Thyroid gland (tissue), 4 donors: ENCODE measurements around the gene FARS2. TPM values are rescaled to one million over a fixed set of nuclear protein-coding genes. Genes with fewer than 3 reads are reported as not detected.

ENCODE experiments used
- DNase-seq, 2 donors: peaks; one replicate each; pipeline ENCODE4 v3.0.0-alpha.2; 2019
- H3K27ac ChIP-seq, 3 donors: fragments of 200-600 bp; sonication (generic); 1 replicate in 2 of 3; 2 replicates in 1 of 3; pipeline ENCODE4 v1.5.1; 2016 to 2019; ENCODE audit warnings: mild to moderate bottlenecking in 1 of 3, moderate library complexity in 1 of 3
- H3K27me3 ChIP-seq: fragments of 200-600 bp; sonication (generic); one replicate; pipeline ENCODE4 v1.5.1; 2019
- H3K36me3 ChIP-seq, 2 donors: fragments of 200-600 bp; sonication (generic); one replicate each; pipeline ENCODE4 v1.5.1; 2016 to 2019
- H3K4me1 ChIP-seq, 2 donors: fragments of 200-600 bp; sonication (generic); one replicate each; pipeline ENCODE4 v1.5.1; 2017 to 2019
- H3K4me3 ChIP-seq, 3 donors: fragments of 200-600 bp; sonication (generic); replicated peaks in 1 of 3; 1 replicate in 2 of 3; 2 replicates in 1 of 3; pipeline ENCODE4 v1.5.1; 2016; ENCODE audit warnings: mild to moderate bottlenecking in 1 of 3
- H3K9me3 ChIP-seq: fragments of 200-600 bp; sonication (generic); one replicate; pipeline ENCODE4 v1.5.1; 2017
- CTCF ChIP-seq, 6 experiments: fragments of 200-600 bp in 3 of 6; fragments of 450-650 bp in 3 of 6; sonication (generic) in 3 of 6; IDR thresholded peaks; one replicate each; pipeline ENCODE4 v1.5.1; 2016 to 2019; ENCODE audit warnings: antibody characterized with exemption in 6 of 6, mild to moderate bottlenecking in 2 of 6, inconsistent platforms in 1 of 6, moderate library complexity in 1 of 6
- POLR2A ChIP-seq, 2 donors: fragments of 450-650 bp; IDR thresholded peaks; one replicate each; pipeline ENCODE4 v1.6.1; 2017; ENCODE audit warnings: antibody characterized with exemption in 2 of 2, mild to moderate bottlenecking in 2 of 2, moderate library complexity in 1 of 2
- WGBS, 2 donors: methylation state at CpG; one replicate each; pipeline ENCODE4 v1.1.5; 2017; 5-methylcytosine and 5-hydroxymethylcytosine counted together
- intact Hi-C: fragments of 100-400 bp; cut with DNase I; formaldehyde crosslinking; loops from one replicate; pipeline ENCODE4 v1.15.1; 2023
- total RNA-seq, 4 donors: library from RNA; depleted of rRNA; stranded (reverse); fragments of >200 nt; gene quantifications; one replicate each; pipeline ENCODE4 v1.2.3, GENCODE V29; 2016

FARS2 gene
- total RNA-seq, 4 donors from 2014 or later = 27.4 to 47.1 (median 34.2) TPM

DNA sequence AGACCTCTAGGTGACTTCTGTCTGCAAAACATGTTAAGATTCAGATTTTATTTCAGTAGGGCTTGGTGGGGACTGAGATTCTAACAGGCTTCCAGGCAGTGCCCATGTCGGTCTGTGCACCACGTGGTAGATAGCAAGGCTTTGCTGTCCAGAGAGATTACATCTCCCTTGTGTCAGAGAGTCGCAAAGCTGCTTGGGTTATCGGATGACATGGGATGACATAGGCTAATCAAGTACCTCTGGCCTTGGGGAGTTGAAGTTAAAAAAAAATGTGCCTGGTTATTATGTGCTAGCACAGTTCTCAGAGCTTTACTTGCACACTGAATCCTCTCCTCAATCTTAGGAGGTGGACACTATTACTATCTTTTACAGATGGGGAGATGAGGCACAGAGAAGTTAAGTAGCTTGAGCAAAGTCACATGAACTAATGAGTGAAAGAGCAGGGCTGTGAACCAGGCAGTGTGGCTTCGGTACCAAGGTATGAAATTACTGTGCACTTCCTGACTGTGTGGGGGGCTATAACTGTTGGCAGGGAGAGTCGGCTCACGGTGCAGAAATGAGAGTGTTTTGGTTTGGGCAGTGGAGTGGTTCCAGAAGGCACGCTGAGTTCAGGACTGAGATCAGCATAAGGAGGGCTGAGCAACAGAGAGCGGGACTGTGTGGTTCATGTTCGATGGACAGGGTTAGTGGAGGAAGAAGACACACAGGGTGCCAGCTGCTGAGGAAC is 41.1 kb downstream of the FARS2 start:
- no peaks in the 10 kb centered on the region for H3K36me3 ChIP-seq
- H3K27me3 ChIP-seq = no peaks in the 10 kb centered on the region
- no peak overlapping the region for H3K4me3 ChIP-seq
- peak; percentile 80 to 83 for DNase-seq
- H3K9me3 ChIP-seq = no peaks in the 10 kb centered on the region
- 45 to 49% methylated on average over 10 of the region's 10 CpGs for WGBS, 2 donors
- TF ChIP-seq CTCF (IDR thresholded peaks at IDR 0.05) = no peak
- TF ChIP-seq POLR2A (IDR thresholded peaks at IDR 0.05) = no peak
- intact Hi-C loops = loop anchor here (10.0 kb wide), 1 partner anchor 88 kb away; no protein-coding TSS in a partner anchor
- peaks cover 14 to 19% of the 10 kb centered on the region in 2 donors for H3K4me1 ChIP-seq
- peak overlapping the region; percentile 34 to 62 (median 54) for H3K27ac ChIP-seq

- DNase-seq = peak; percentile 87
- intact Hi-C loops = loop anchor here (10.0 kb wide), 1 partner anchor 88 kb away; no protein-coding TSS in a partner anchor
Measured at GRCh38 chr6:5302995-5303622, 41.8 kb downstream of the FARS2 start.

DNA sequence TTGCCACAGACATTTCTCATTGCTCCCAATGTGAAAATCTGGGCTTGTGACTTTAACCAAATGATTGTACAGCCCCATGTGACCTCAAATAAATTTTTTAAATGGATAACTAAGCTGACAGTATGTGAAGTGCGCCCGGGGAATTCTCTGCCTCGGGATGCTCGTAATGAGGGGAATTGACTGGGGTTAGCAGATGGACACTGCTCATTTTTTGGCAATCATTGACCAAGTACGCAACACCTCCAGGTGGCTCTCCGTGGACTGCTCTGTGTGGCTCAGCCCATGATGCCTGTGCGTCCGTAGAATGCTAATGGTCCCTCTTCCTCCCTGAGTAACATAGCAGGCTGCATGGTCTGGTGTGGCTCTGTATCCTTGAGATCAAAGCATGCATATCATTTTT is 42.4 kb downstream of the FARS2 start:
- TF ChIP-seq CTCF (IDR thresholded peaks at IDR 0.05) (no peak), POLR2A (IDR thresholded peaks at IDR 0.05) (no peak)
- no peak overlapping the region for H3K4me3 ChIP-seq
- H3K4me1 ChIP-seq = peaks cover 14 to 19% of the 10 kb centered on the region in 2 donors
- no peak overlapping the region for H3K27ac ChIP-seq
- no peaks in the 10 kb centered on the region for H3K27me3 ChIP-seq
- H3K9me3 ChIP-seq = no peaks in the 10 kb centered on the region
- intact Hi-C loops = loop anchor here (10.0 kb wide), 1 partner anchor 89 kb away; no protein-coding TSS in a partner anchor
- DNase-seq = no peak
- H3K36me3 ChIP-seq = no peaks in the 10 kb centered on the region
- 86 to 93% methylated on average over 8 of the region's 8 CpGs for whole genome bisulfite sequencing, 2 donors

More at GRCh38 chr6:5302995-5303622, 41.8 kb downstream of the FARS2 start:
- H3K36me3 ChIP-seq = no peaks in the 10 kb centered on the region
- no peak overlapping the region for H3K4me3 ChIP-seq
- H3K27me3 ChIP-seq = no peaks in the 10 kb centered on the region
- peaks cover 14 to 19% of the 10 kb centered on the region in 2 donors for H3K4me1 ChIP-seq
- no peaks in the 10 kb centered on the region for H3K9me3 ChIP-seq
- 28 to 40% methylated on average over 10 of the region's 10 CpGs for WGBS, 2 donors
- peak; percentile 27 to 85 (median 77) for TF ChIP-seq CTCF (IDR thresholded peaks at IDR 0.05)
- TF ChIP-seq POLR2A (IDR thresholded peaks at IDR 0.05) = no peak
- peak overlapping the region; percentile 34 to 62 (median 54) for H3K27ac ChIP-seq

DNA sequence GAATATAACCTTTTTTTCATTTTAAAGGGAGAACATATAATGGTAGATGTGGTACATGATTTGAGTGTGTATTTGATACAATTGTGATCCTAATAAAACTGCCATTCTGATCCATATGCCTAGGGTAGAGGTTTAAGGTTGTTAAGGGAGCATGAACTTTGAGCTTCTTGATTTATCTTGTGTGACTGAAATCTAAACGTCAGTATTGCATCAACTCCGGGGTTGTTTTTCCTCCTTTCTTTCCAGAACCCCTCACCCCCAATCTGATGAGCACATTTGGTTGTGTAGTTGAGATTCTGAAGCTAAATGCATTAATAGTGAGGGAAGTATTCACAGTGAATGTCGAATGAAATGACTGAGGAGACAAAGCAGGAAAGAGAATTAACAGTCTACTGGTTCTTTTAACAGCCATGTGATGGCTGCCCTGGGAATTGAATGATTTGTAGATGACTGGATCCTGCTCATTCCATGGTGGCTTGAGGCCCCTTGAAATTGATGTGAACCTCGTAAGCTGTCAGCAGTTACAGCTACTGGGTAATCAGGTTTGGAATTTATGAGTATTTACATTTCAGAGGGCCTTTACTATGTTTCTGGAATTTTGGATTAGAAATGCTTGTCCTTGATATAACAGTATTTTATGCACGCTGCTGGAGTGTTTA is 44.8 kb downstream of the FARS2 start:
- no peak for DNase-seq
- Histone ChIP-seq H3K4me1 (peaks cover 14 to 19% of the 10 kb centered on the region in 2 donors), H3K36me3 (no peaks in the 10 kb centered on the region), H3K27ac (no peak overlapping the region), H3K9me3 (no peaks in the 10 kb centered on the region), H3K4me3 (no peak overlapping the region), H3K27me3 (no peaks in the 10 kb centered on the region)
- intact Hi-C loops = loop anchor here (5.0 to 10.0 kb wide), 2 partner anchors 91 to 164 kb away; no protein-coding TSS in a partner anchor
- no peak for TF ChIP-seq POLR2A (IDR thresholded peaks at IDR 0.05)
- no peak for TF ChIP-seq CTCF (IDR thresholded peaks at IDR 0.05)
- 68 to 76% methylated on average over 5 of the region's 5 CpGs for WGBS, 2 donors
